Neural progenitor cell (in vitro differentiated cells): ENCODE measurements around the gene INPP5F. TPM values are rescaled to one million over a fixed set of nuclear protein-coding genes. Genes with fewer than 3 reads are reported as not detected.
A peak's percentile ranks its signal among the peaks of the same experiment; 100 is the strongest.

Experiments
- DNase-seq: peaks from one replicate; pipeline ENCODE4 v3.0.0-alpha.2; 2016; ENCODE audit warnings: low spot score
- H2AFZ ChIP-seq: fragments of 200-600 bp; sonication (generic); replicated peaks from 2 replicates; pipeline ENCODE4 v1.6.1; 2016; ENCODE audit warnings: antibody characterized with exemption
- H3F3A ChIP-seq: fragments of 200-600 bp; sonication (generic); 2 replicates; pipeline ENCODE4 v1.6.1; 2016; ENCODE audit warnings: antibody characterized with exemption, low read depth
- H3K27ac ChIP-seq: fragments of 200-600 bp; sonication (generic); 2 replicates; pipeline ENCODE4 v1.5.1; 2016; ENCODE audit warnings: mild to moderate bottlenecking
- H3K27me3 ChIP-seq: fragments of 200-600 bp; sonication (generic); 2 replicates; pipeline ENCODE4 v1.6.1; 2016; ENCODE audit warnings: mild to moderate bottlenecking, moderate library complexity
- H3K36me3 ChIP-seq: fragments of 200-600 bp; sonication (generic); 2 replicates; pipeline ENCODE4 v1.5.1; 2016
- H3K4me1 ChIP-seq: fragments of 200-600 bp; sonication (generic); 2 replicates; pipeline ENCODE4 v1.6.1; 2016; ENCODE audit warnings: mixed run types
- H3K4me2 ChIP-seq: fragments of 200-600 bp; sonication (generic); 2 replicates; pipeline ENCODE4 v1.6.1; 2016
- H3K4me3 ChIP-seq: fragments of 200-600 bp; sonication (generic); 2 replicates; pipeline ENCODE4 v1.5.1; 2016
- H3K79me2 ChIP-seq: fragments of 200-600 bp; sonication (generic); 2 replicates; pipeline ENCODE4 v1.6.1; 2016; ENCODE audit warnings: low read depth
- H3K9ac ChIP-seq: fragments of 200-600 bp; sonication (generic); 2 replicates; pipeline ENCODE4 v1.6.1; 2016
- H3K9me3 ChIP-seq: fragments of 200-600 bp; sonication (generic); 2 replicates; pipeline ENCODE4 v1.5.1; 2016; ENCODE audit warnings: low read depth
- H4K20me1 ChIP-seq: fragments of 200-600 bp; sonication (generic); 2 replicates; pipeline ENCODE4 v1.6.1; 2016; ENCODE audit warnings: low read depth
- H3K27ac Mint-ChIP-seq: 3 replicates; pipeline ENCODE4 v1.8.0; 2021; ENCODE audit warnings: mixed read lengths
- H3K27me3 Mint-ChIP-seq: 2 replicates; pipeline ENCODE4 v1.8.0; 2022; ENCODE audit warnings: low read depth, mild to moderate bottlenecking, inconsistent platforms, moderate library complexity, mixed read lengths; ENCODE audit not compliant: insufficient read depth
- H3K36me3 Mint-ChIP-seq: 3 replicates; pipeline ENCODE4 v1.8.0; 2021; ENCODE audit warnings: mixed read lengths
- H3K4me1 Mint-ChIP-seq: 3 replicates; pipeline ENCODE4 v1.8.0; 2021; ENCODE audit warnings: mixed read lengths
- H3K4me3 Mint-ChIP-seq: 3 replicates; pipeline ENCODE4 v1.8.0; 2021; ENCODE audit warnings: mild to moderate bottlenecking, moderate library complexity, mixed read lengths
- H3K9me3 Mint-ChIP-seq: 3 replicates; pipeline ENCODE4 v1.8.0; 2020; ENCODE audit warnings: mixed read lengths
- CTCF ChIP-seq: fragments of 200-600 bp; sonication (generic); IDR thresholded peaks from 2 replicates; pipeline ENCODE4 v1.5.1; 2017; ENCODE audit warnings: antibody characterized with exemption, mild to moderate bottlenecking
- EZH2 ChIP-seq: fragments of 200-600 bp; sonication (generic); IDR thresholded peaks from 2 replicates; pipeline ENCODE4 v1.6.1; 2017; ENCODE audit warnings: antibody characterized with exemption, mild to moderate bottlenecking, moderate library complexity
- EZH2phosphoT487 ChIP-seq: fragments of 200-600 bp; sonication (generic); IDR thresholded peaks from 2 replicates; pipeline ENCODE4 v1.6.1; 2017; ENCODE audit warnings: antibody characterized with exemption
- total RNA-seq: library from RNA; depleted of rRNA; stranded (reverse); fragments of >200 nt; gene quantifications from 2 replicates; pipeline ENCODE4 v1.2.3, GENCODE V29; 2015; ENCODE audit warnings: low replicate concordance

INPP5F gene
- total RNA-seq, 1 donor from 2014 or later = 167 TPM

- H3K4me3 Mint-ChIP-seq = no peak overlapping the region
- H3K27me3 Mint-ChIP-seq = peaks cover 6% of the 10 kb centered on the region
Measured at GRCh38 chr10:119723161-119723560, 2.7 kb upstream of the INPP5F start.

DNA sequence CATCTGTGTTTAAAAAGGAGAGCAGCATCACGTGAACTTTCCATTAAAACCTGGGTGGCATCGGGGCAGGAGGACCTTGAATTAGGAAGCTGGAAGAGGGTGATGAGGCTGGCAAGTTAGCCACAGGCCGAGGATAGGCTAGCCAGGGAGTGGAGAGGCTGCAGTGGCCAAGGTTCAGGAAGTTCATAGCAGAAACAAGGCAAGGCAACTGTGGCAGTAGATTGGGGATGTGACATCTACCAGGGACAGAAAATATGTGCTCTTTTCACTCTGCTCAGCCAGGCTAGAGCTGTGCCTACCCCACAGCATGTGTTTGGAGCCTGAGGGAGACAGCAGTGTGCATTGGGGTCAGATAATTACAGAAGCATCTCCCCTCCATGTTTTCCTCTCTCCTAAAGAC is 2.2 kb upstream of the INPP5F start:
- no peak for TF ChIP-seq EZH2phosphoT487
- TF ChIP-seq CTCF = no peak
- no peak for TF ChIP-seq EZH2
- Histone ChIP-seq H2AFZ (no peak overlapping the region), H3K4me2 (peak overlapping the region; percentile 24), H3K36me3 (no peaks in the 10 kb centered on the region), H3K9ac (no peak overlapping the region), H4K20me1 (peaks cover 16% of the 10 kb centered on the region), H3K79me2 (peaks cover 21% of the 10 kb centered on the region), H3K9me3 (peaks cover 4% of the 10 kb centered on the region), H3F3A (peaks cover 40% of the 10 kb centered on the region), H3K27me3 (no peaks in the 10 kb centered on the region), H3K4me1 (peaks cover 33% of the 10 kb centered on the region), H3K27ac (no peak overlapping the region), H3K4me3 (no peak overlapping the region)
- peaks cover 13% of the 10 kb centered on the region for H3K9me3 Mint-ChIP-seq
- H3K4me3 Mint-ChIP-seq = peak overlapping the region; percentile 44
- peak; percentile 6 for DNase-seq
- H3K36me3 Mint-ChIP-seq = peaks cover 4% of the 10 kb centered on the region
- peaks cover 6% of the 10 kb centered on the region for H3K27me3 Mint-ChIP-seq
- H3K27ac Mint-ChIP-seq = peak overlapping the region; percentile 47
- peaks cover 46% of the 10 kb centered on the region for H3K4me1 Mint-ChIP-seq

More at GRCh38 chr10:119723161-119723560, 2.7 kb upstream of the INPP5F start:
- no peak for DNase-seq
- peaks cover 16% of the 10 kb centered on the region for H4K20me1 ChIP-seq
- Mint-ChIP-seq H3K9me3 (peaks cover 13% of the 10 kb centered on the region), H3K27ac (peak overlapping the region; percentile 6), H3K4me1 (peaks cover 42% of the 10 kb centered on the region), H3K36me3 (peaks cover 4% of the 10 kb centered on the region)
- H3K4me2 ChIP-seq = peak overlapping the region; percentile 24
- peaks cover 4% of the 10 kb centered on the region for H3K9me3 ChIP-seq
- peaks cover 33% of the 10 kb centered on the region for H3K4me1 ChIP-seq
- H3K4me3 ChIP-seq = no peak overlapping the region
- H2AFZ ChIP-seq = no peak overlapping the region
- no peak overlapping the region for H3K9ac ChIP-seq
- no peaks in the 10 kb centered on the region for H3K27me3 ChIP-seq
- H3K36me3 ChIP-seq = no peaks in the 10 kb centered on the region
- H3K27ac ChIP-seq = no peak overlapping the region
- peaks cover 40% of the 10 kb centered on the region for H3F3A ChIP-seq
- no peak for TF ChIP-seq EZH2
- no peak for TF ChIP-seq CTCF
- no peak for TF ChIP-seq EZH2phosphoT487
- H3K79me2 ChIP-seq = peaks cover 17% of the 10 kb centered on the region

- Histone ChIP-seq H3K4me1 (peaks cover 33% of the 10 kb centered on the region), H3K36me3 (no peaks in the 10 kb centered on the region), H3K4me3 (peak overlapping the region; percentile 95), H2AFZ (peak overlapping the region; percentile 45), H3K9ac (peak overlapping the region; percentile 41), H3K79me2 (peaks cover 34% of the 10 kb centered on the region), H3K27ac (peak overlapping the region; percentile 84), H3K27me3 (no peaks in the 10 kb centered on the region), H3K9me3 (peaks cover 4% of the 10 kb centered on the region), H3F3A (peaks cover 40% of the 10 kb centered on the region), H3K4me2 (peak overlapping the region; percentile 91), H4K20me1 (peaks cover 16% of the 10 kb centered on the region)
- peaks cover 4% of the 10 kb centered on the region for H3K36me3 Mint-ChIP-seq
- H3K27me3 Mint-ChIP-seq = peaks cover 6% of the 10 kb centered on the region
- no peak for TF ChIP-seq EZH2phosphoT487
- TF ChIP-seq CTCF = no peak
- peaks cover 49% of the 10 kb centered on the region for H3K4me1 Mint-ChIP-seq
- H3K4me3 Mint-ChIP-seq = peak overlapping the region; percentile 79
- peaks cover 9% of the 10 kb centered on the region for H3K9me3 Mint-ChIP-seq
- H3K27ac Mint-ChIP-seq = peak overlapping the region; percentile 27
- DNase-seq = no peak
Measured at GRCh38 chr10:119724593-119725516, 995 bp upstream of the INPP5F start.
